HUES6 (cell line): ENCODE results near the gene ARRB1.
"Not testable (repeated sequence)": the region's sequence is repeated elsewhere in the genome, so short reads cannot be mapped to it uniquely, and the experiment has no call there.

Source experiments
- H3K27ac ChIP-seq: 2 replicates; pipeline ENCODE4 v1.7.0; 2013; ENCODE audit warnings: low read depth, mild to moderate bottlenecking, low read length, inconsistent platforms
- H3K27me3 ChIP-seq: 2 replicates; pipeline ENCODE4 v1.6.1; 2013; ENCODE audit warnings: low read length; ENCODE audit not compliant: control insufficient read depth, insufficient read depth
- H3K36me3 ChIP-seq: 2 replicates; pipeline ENCODE4 v1.6.1; 2013; ENCODE audit warnings: low read length; ENCODE audit not compliant: control insufficient read depth, insufficient read depth
- H3K4me1 ChIP-seq: 2 replicates; pipeline ENCODE4 v1.6.1; 2013; ENCODE audit warnings: low read length; ENCODE audit not compliant: control insufficient read depth, insufficient read depth
- H3K4me3 ChIP-seq: 2 replicates; pipeline ENCODE4 v1.5.1; 2013; ENCODE audit warnings: low read depth, low read length
- H3K9ac ChIP-seq: one replicate; pipeline ENCODE4 v1.6.1; 2013; ENCODE audit warnings: mild to moderate bottlenecking, low read length
- H3K9me3 ChIP-seq: 2 replicates; pipeline ENCODE4 v1.6.1; 2013; ENCODE audit warnings: low read depth, low read length; ENCODE audit not compliant: control insufficient read depth, insufficient read depth

ARRB1 gene

DNA sequence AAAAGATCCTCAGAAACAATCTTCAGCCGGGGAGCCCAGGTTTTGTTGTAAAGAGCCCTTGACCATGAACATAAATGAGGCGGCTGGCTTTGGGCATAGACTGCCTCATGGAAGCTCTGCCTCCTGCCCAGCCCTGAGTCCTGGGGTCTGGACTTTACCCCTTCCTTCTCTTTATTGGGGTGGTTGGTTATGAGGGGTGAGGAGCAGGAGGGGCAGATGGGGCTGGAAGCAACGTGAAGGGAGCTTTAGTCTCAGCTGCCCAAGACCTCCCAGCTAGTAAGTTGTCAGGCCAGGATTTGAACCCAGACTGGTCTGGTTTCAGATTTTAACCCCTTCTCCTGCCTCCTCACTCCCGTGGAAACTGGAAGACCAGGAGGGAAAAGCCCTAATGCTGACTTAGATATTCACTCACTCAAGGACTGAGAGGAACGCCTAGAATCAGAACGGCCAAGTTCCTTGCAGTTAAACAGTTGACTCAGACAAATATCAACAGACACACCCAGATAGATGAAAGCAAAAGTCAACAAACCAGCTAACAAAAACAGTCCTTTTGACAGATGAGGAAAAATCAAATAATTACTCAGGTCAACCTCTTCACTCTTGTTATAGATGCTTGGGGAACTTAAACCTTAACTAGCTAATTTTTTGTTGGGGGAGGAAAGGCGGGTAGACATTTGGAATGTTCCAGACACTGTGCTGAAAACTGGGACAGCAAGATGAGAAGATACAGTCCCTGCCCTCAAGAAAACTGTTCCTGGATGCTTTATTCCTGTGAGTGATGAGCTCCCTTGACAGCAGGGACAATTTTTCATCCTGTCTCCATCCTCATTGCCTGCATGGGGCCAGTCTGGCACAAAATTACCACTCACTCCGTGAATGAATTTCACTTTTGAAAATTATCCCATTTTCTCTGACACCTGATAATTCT is 20.8 kb upstream of the ARRB1 start:
- H3K4me1 ChIP-seq = no peaks in the 10 kb centered on the region; the same call in 1 of the 2 replicates
- no peaks in the 10 kb centered on the region for H3K36me3 ChIP-seq
- no peaks in the 10 kb centered on the region for H3K9me3 ChIP-seq
- H3K27me3 ChIP-seq = no peaks in the 10 kb centered on the region
- H3K9ac ChIP-seq = no peak overlapping the region
- no peak overlapping the region for H3K27ac ChIP-seq
- no peak overlapping the region for H3K4me3 ChIP-seq

DNA sequence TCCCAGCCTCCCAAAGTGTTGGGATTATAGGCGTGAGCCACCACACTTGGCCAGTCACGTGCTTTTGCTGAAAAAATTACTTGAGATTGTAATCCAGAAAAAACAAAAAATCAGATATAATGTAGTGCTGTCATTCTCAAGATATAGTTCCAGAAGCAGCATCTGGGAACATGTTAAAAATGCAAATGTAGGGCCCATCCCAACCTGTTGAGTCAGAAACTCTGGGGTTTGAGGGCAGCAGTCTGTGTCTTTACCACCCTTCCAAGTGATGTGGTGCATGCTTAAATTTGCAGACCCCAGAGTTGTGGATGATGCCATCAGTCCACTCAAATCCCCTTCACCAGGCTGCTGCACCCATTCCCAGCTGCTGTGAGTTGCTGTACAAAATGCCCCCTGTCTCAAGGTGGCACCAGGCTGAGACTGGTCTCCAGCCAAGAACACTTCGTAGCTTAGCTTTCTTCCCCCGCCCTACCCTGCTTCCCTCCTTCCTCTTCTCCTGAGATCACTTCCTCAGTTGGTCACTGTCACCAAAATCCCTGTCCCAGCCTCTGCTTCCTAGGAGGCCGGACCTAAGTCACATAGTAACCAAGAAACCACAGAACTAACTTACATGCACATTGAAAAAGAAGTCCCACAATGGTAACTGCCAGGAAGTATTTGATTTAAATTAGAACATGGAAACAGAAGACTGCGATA is 18.2 kb upstream of the ARRB1 start:
- Histone ChIP-seq H3K27ac (no peak overlapping the region), H3K9ac (no peak overlapping the region), H3K36me3 (no peaks in the 10 kb centered on the region), H3K27me3 (no peaks in the 10 kb centered on the region), H3K4me3 (no peak overlapping the region), H3K4me1 (no peaks in the 10 kb centered on the region; the same call in 1 of the 2 replicates), H3K9me3 (no peaks in the 10 kb centered on the region)

DNA sequence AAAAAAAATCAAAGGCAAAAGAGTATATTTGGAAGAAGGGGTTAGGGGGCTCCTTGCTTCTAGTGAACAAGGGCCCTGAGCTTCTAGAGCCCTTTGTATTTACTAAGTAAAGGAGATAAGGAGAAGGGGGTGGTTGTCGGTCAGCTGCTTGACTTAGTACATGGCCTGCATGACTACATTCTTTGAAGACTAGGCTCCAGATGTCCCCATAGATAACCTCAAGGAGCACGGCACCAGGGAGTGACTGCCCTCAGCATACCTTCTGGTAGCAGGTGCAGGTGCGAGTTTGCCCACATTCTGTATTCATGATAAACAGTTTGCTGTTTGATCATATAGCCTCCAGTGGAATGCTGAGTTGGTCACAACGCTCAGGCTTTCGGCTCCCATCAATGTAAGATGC is 15.4 kb upstream of the ARRB1 start:
- H3K4me1 ChIP-seq, H3K36me3 ChIP-seq, H3K27ac ChIP-seq, H3K9me3 ChIP-seq, H3K4me3 ChIP-seq, H3K27me3 ChIP-seq, H3K9ac ChIP-seq: not testable (repeated sequence)

DNA sequence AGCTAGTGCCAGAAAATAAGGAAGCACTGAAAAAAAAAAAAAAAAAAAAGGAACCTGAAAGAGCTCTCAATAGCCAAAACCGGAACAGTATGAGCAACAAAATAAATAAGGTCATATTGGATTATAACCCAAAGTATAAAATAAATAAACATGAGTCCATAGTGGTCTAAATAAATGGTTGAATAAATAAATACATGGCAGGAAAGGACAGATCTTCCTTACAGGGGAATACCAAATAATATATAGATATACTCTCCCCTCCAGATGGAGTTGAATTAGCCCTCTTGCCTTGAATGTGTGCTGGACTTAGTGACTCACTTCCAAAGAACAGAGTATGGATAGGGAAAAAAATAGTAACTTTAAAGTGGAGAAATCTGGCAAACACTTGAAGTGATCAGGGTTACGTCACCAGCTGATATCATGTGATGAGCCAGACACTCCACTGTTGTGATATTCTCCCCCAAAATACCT is 14.3 kb upstream of the ARRB1 start:
- Histone ChIP-seq H3K27me3 (no peaks in the 10 kb centered on the region), H3K9ac (no peak overlapping the region), H3K36me3 (no peaks in the 10 kb centered on the region), H3K4me3 (no peak overlapping the region), H3K27ac (no peak overlapping the region), H3K9me3 (no peaks in the 10 kb centered on the region), H3K4me1 (no peaks in the 10 kb centered on the region)

DNA sequence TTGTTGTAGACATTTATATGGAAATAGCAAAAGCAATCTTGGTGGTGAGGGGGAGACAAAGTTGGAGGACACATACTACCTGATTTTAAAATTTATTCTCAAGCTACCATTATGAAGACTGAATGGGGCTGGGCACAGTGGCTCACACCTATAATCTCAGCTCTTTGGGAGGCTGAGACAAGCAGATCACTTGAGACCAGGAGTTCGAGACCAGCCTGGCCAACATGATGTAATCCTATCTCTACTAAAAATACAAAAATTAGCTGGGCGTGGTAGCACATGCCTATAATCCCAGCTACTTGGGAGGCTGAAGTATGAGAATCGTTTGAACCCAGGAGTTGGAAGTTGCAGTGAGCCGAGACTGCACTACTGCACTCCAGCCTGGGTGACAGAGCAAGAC is 10.8 kb upstream of the ARRB1 start:
- H3K4me1 ChIP-seq, H3K36me3 ChIP-seq, H3K27me3 ChIP-seq, H3K4me3 ChIP-seq, H3K27ac ChIP-seq, H3K9me3 ChIP-seq, H3K9ac ChIP-seq: not testable (repeated sequence)

DNA sequence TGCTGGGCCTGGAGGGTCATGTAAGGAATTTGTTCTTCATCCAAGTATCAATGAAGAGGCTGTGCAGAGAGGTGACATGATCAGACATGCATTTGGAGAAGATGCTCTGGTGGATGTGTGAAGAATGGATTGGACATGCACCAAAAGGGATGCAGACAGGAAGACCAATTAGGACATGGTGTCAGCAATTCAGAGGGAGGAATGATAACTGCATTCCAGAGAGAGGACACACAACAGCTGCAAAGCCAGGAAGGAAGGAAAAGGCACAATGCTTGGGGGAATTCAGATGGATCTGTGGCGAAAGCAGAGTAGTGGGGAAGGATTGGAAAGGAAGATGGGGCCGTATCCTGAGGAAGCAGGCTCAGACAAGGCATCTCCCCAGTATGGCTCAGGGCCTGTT is 5.2 kb upstream of the ARRB1 start:
- no peaks in the 10 kb centered on the region for H3K27me3 ChIP-seq
- H3K36me3 ChIP-seq = no peaks in the 10 kb centered on the region
- H3K9me3 ChIP-seq = no peaks in the 10 kb centered on the region
- H3K4me1 ChIP-seq = peaks cover 8% of the 10 kb centered on the region; the same call in 1 of the 2 replicates
- no peak overlapping the region for H3K4me3 ChIP-seq
- no peak overlapping the region for H3K27ac ChIP-seq
- no peak overlapping the region for H3K9ac ChIP-seq

DNA sequence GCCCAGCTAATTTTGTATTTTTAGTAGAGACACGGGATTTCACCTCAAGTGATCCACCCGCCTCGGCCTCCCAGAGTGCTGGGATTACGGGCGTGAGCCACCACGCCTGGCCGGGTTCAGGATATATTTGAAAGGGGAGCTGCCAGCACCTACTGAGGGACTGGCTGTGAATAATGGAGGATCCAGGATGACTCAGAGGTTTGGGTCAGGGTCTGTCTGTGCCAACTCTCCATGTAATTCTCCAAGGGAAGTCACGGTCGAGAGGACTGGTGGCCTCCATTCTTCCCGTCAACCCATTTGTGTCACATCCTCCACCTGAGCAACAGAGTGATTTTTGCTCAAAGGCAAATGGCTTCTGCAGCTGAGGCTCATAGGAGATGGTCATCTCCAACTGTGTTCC is 3.6 kb upstream of the ARRB1 start:
- H3K9ac ChIP-seq = no peak overlapping the region
- no peak overlapping the region for H3K27ac ChIP-seq
- peaks cover 3% of the 10 kb centered on the region; the same call in 1 of the 2 replicates for H3K36me3 ChIP-seq
- H3K4me1 ChIP-seq = peaks cover 17% of the 10 kb centered on the region
- H3K9me3 ChIP-seq = no peaks in the 10 kb centered on the region
- H3K4me3 ChIP-seq = no peak overlapping the region
- H3K27me3 ChIP-seq = peaks cover 3% of the 10 kb centered on the region; the same call in 1 of the 2 replicates

DNA sequence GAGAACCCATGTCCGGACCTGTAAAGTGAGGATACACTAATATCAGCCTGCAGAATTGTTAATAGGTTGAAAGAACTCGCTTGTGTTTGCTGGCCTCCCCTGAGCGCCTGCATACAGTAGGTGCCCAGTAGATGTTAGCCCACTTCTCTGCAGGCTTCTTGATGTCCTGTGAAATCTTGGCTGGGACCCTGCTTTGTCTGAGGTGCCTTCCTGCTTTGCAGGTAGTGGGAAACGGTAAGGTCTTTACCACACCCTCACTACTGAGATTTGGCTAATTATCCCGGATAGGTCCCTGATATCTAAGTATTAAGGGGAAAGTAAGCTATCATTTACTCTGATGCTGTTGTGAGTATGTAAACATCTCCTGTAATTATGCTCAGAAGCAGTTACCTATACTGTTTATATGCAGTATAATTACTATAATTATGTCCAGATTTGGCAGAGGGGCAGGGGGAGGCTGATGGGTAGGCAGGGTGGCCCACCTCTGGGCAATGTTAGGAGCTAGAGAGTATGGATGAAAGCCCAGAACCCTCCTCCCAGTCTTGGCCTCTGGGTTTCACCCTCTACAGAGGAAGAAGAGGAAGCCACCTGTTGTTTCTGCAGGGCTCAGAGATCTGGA is 1.2 kb upstream of the ARRB1 start:
- Histone ChIP-seq H3K9me3 (no peaks in the 10 kb centered on the region), H3K4me1 (peaks cover 39% of the 10 kb centered on the region), H3K27me3 (peaks cover 3% of the 10 kb centered on the region; the same call in 1 of the 2 replicates), H3K27ac (peak overlapping the region; percentile 81; the same call in 1 of the 2 replicates), H3K4me3 (peak overlapping the region; percentile 66), H3K36me3 (peaks cover 22% of the 10 kb centered on the region; the same call in 1 of the 2 replicates), H3K9ac (peak overlapping the region; percentile 95)

DNA sequence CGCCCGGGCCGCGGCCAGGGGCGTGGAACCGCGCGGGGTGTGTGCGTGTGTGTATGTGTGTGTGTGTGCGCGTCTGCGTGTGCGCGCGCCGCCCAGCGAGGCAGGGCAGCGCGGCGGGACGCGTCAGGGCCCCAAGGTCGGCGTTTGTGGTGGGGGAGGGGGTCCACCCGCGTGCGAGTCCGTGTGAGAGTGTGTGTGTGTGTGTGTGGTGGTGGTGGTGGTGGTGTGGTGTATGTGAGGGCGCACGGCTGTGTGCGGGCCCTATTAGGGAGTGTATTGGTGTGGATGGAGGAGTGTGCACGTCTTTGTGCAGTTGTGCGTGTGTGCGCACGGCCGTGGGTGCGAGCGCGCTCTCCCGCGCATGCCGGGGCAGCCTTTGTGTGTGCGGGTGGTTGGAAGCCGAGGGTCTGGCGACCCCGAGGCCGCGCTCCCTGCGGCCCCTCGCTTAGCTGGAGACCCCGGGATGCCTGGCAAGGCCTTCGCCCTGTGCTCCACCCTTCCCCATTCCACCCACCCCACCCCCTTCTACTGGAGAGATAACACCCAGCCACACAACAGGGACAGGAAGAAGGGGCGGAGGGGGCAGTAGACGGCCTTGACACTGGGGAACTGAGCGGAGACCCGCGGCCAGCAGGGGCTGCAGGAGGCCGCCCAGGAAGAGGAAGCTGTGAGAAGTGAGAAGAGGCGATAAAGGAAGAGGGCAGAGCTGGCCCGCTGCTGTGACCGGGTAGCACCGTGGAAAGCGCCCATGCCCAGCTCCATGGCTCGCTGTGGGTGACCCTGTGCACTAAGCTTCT is 528 bp upstream of the ARRB1 start:
- peak overlapping the region; percentile 81; the same call in 1 of the 2 replicates for H3K27ac ChIP-seq
- H3K9ac ChIP-seq = peak overlapping the region; percentile 95
- peak overlapping the region; percentile 66 for H3K4me3 ChIP-seq
- peaks cover 46% of the 10 kb centered on the region for H3K4me1 ChIP-seq
- peaks cover 3% of the 10 kb centered on the region; the same call in 1 of the 2 replicates for H3K27me3 ChIP-seq
- no peaks in the 10 kb centered on the region for H3K9me3 ChIP-seq
- H3K36me3 ChIP-seq = peaks cover 29% of the 10 kb centered on the region; the same call in 1 of the 2 replicates
